K562 (cell line): ENCODE data around the gene PAXIP1.

ENCODE experiments used
- PCBP2 ChIP-seq: fragments of 200-400 bp; formaldehyde crosslinking; IDR thresholded peaks from 2 replicates; pipeline ENCODE4 v1.6.1; 2018; ENCODE audit warnings: low read length, low read depth, mild to moderate bottlenecking, moderate library complexity; ENCODE audit not compliant: poor library complexity, severe bottlenecking
- POLR2AphosphoS2 ChIP-seq: IDR thresholded peaks from 2 replicates; pipeline ENCODE4 v1.6.1; 2012; ENCODE audit warnings: low read length, improper control_type of control experiment
- USF2 ChIP-seq: sonication (generic); formaldehyde crosslinking; IDR thresholded peaks from 2 replicates; pipeline ENCODE4 v1.5.0; 2020; ENCODE audit warnings: missing genetic modification reagents
- ZNF217 ChIP-seq: sonication (generic); formaldehyde crosslinking; IDR thresholded peaks from 2 replicates; pipeline ENCODE4 v1.8.0; 2022; ENCODE audit warnings: mild to moderate bottlenecking, missing genetic modification reagents
- ZNF354B ChIP-seq: fragments of 250-450 bp; sonication (Bioruptor Pico); IDR thresholded peaks from 2 replicates; pipeline ENCODE4 v1.4.0; 2020
- TF ChIP-seq, protein P1 (sequence below), 3 experiments: IDR thresholded peaks in 2 of 3; conservative IDR thresholded peaks in 1 of 3; 2 replicates each; pipeline ENCODE4 v1.5.1; 2011 to 2012; ENCODE audit warnings: low read length in 3 of 3, mild to moderate bottlenecking in 3 of 3, control low read depth in 2 of 3, improper control_type of control experiment in 1 of 3, inconsistent platforms in 1 of 3, low read depth in 1 of 3, mixed read lengths in 1 of 3, moderate library complexity in 1 of 3; ENCODE audit not compliant: insufficient read depth in 2 of 3

DNA sequence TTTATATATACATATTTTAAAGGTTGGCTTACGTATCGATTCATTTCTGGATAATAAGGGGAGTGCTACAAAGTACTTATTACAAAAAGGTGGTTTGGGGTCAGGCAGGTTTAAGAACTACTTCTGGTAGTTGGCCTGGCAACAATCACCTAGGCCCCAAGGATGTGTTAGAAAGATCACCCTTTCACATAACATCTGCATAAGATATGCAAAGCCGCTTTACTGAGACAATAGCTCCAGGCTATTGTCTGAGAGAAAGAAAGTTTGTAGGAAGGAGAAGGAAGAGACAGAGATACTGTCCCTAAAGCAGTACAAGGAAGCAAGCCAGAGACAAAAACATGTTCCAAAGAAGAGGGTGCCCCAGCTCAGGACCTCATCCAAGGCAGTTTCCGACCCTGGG is 6.2 kb downstream of the PAXIP1 start:
- TF ChIP-seq ZNF354B (CRISPR knock-in tag) (no peak), PCBP2 (no peak), USF2 (CRISPR knock-in tag) (no peak), ZNF217 (CRISPR knock-in tag) (no peak), POLR2AphosphoS2 (no peak)
- TF ChIP-seq, protein P1, sequence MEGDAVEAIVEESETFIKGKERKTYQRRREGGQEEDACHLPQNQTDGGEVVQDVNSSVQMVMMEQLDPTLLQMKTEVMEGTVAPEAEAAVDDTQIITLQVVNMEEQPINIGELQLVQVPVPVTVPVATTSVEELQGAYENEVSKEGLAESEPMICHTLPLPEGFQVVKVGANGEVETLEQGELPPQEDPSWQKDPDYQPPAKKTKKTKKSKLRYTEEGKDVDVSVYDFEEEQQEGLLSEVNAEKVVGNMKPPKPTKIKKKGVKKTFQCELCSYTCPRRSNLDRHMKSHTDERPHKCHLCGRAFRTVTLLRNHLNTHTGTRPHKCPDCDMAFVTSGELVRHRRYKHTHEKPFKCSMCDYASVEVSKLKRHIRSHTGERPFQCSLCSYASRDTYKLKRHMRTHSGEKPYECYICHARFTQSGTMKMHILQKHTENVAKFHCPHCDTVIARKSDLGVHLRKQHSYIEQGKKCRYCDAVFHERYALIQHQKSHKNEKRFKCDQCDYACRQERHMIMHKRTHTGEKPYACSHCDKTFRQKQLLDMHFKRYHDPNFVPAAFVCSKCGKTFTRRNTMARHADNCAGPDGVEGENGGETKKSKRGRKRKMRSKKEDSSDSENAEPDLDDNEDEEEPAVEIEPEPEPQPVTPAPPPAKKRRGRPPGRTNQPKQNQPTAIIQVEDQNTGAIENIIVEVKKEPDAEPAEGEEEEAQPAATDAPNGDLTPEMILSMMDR (IDR thresholded peaks at IDR 0.05 in 2 of 3, conservative IDR thresholded peaks at IDR 0.05 in 1 of 3; ENCODE audit: insufficient read depth in 2 of 3, low read depth in 1 of 3, low read length in 3 of 3): no peak
